Measurements from ENCODE around the gene FOXN1. TPM values are rescaled to one million over a fixed set of nuclear protein-coding genes. Genes with fewer than 3 reads are reported as not detected.

FOXN1 gene
- total RNA-seq, 1 experiment from 2014 or later = not detected

DNA sequence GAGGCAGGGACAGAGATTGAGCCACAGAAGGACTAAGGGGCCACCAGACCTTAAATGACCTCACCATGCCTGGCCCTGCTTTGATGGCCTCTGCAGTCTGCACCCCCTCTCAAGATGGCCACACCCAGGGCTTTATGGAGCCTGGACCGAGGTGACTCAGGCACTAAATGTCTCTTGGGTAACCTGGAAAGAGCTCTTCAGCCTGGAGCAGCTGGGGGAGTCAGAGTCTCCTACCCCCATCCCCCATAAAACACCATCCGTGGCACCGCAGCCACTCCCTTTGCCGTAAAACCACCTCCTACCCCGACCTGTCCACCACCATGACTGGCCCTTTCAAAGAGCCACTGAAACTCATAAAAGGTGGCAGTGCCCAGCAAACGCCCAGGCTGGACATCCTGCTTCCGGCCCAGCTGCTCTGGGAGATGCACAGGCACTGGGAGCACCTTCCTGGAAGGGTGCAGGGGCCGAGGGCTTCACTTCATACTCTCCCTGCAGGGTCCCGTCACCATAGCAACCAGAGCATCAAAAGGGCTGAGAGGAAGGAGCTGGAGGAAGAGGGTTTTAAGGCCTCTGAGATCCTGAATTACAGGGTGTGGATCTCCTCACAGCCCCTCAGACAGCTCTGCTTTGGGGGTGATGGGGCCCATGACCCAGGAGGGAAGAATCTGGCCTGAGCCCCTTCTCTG is 22.3 kb downstream of the FOXN1 start (continued):
- TF ChIP-seq, protein P1, sequence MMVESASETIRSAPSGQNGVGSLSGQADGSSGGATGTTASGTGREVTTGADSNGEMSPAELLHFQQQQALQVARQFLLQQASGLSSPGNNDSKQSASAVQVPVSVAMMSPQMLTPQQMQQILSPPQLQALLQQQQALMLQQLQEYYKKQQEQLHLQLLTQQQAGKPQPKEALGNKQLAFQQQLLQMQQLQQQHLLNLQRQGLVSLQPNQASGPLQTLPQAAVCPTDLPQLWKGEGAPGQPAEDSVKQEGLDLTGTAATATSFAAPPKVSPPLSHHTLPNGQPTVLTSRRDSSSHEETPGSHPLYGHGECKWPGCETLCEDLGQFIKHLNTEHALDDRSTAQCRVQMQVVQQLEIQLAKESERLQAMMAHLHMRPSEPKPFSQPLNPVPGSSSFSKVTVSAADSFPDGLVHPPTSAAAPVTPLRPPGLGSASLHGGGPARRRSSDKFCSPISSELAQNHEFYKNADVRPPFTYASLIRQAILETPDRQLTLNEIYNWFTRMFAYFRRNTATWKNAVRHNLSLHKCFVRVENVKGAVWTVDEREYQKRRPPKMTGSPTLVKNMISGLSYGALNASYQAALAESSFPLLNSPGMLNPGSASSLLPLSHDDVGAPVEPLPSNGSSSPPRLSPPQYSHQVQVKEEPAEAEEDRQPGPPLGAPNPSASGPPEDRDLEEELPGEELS (CRISPR knock-in tag; IDR thresholded peaks at IDR 0.05) = no peak
- TF ChIP-seq, protein P2, sequence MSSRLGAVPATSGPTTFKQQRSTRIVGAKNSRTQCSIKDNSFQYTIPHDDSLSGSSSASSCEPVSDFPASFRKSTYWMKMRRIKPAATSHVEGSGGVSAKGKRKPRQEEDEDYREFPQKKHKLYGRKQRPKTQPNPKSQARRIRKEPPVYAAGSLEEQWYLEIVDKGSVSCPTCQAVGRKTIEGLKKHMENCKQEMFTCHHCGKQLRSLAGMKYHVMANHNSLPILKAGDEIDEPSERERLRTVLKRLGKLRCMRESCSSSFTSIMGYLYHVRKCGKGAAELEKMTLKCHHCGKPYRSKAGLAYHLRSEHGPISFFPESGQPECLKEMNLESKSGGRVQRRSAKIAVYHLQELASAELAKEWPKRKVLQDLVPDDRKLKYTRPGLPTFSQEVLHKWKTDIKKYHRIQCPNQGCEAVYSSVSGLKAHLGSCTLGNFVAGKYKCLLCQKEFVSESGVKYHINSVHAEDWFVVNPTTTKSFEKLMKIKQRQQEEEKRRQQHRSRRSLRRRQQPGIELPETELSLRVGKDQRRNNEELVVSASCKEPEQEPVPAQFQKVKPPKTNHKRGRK (CRISPR knock-in tag; IDR thresholded peaks at IDR 0.05; ENCODE audit: borderline replicate concordance) = no peak
- TF ChIP-seq CREM (CRISPR knock-in tag; IDR thresholded peaks at IDR 0.05) = no peak

DNA sequence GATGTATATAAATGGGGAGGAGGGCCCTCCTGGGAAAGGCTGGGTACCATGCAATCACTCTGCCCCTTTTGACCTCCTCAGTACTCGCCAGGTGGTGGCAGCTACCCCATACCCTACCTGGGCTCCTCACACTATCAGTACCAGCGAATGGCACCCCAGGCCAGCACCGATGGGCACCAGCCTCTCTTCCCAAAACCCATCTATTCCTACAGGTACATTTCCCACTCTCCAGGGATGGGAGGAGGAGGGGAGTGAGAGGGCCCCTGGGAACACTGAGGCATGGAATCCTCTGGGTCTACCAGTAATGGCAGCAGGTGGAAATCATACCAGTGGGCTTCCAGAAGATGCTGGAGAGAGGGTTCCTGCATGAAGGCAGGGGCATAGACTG is 22.9 kb downstream of the FOXN1 start:
- Mint-ChIP-seq H3K4me3 (no peak overlapping the region), H3K27me3 (ENCODE audit: low read depth) (no peaks in the 10 kb centered on the region), H3K4me1 (no peaks in the 10 kb centered on the region), H3K27ac (no peak overlapping the region), H3K9me3 (no peaks in the 10 kb centered on the region), H3K36me3 (no peaks in the 10 kb centered on the region)
- POLR2A ChIA-PET = no interaction called here
- DNase-seq (ENCODE audit: low spot score) (no peak), ATAC-seq (no peak)
- TF ChIP-seq JAZF1 (CRISPR knock-in tag; IDR thresholded peaks at IDR 0.05) (no peak), ZNF423 (CRISPR knock-in tag; IDR thresholded peaks at IDR 0.05) (no peak), IRF2 (CRISPR knock-in tag; IDR thresholded peaks at IDR 0.05; ENCODE audit: borderline replicate concordance, low read depth) (no peak)
- TF ChIP-seq, protein P3, sequence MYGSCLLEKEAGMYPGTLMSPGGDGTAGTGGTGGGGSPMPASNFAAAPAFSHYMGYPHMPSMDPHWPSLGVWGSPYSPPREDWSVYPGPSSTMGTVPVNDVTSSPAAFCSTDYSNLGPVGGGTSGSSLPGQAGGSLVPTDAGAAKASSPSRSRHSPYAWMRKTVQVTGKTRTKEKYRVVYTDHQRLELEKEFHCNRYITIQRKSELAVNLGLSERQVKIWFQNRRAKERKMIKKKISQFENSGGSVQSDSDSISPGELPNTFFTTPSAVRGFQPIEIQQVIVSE (CRISPR knock-in tag; IDR thresholded peaks at IDR 0.05; ENCODE audit: borderline replicate concordance) = no peak
- TF ChIP-seq, protein P2 (CRISPR knock-in tag; IDR thresholded peaks at IDR 0.05; ENCODE audit: borderline replicate concordance) = no peak
- TF ChIP-seq, protein P4, sequence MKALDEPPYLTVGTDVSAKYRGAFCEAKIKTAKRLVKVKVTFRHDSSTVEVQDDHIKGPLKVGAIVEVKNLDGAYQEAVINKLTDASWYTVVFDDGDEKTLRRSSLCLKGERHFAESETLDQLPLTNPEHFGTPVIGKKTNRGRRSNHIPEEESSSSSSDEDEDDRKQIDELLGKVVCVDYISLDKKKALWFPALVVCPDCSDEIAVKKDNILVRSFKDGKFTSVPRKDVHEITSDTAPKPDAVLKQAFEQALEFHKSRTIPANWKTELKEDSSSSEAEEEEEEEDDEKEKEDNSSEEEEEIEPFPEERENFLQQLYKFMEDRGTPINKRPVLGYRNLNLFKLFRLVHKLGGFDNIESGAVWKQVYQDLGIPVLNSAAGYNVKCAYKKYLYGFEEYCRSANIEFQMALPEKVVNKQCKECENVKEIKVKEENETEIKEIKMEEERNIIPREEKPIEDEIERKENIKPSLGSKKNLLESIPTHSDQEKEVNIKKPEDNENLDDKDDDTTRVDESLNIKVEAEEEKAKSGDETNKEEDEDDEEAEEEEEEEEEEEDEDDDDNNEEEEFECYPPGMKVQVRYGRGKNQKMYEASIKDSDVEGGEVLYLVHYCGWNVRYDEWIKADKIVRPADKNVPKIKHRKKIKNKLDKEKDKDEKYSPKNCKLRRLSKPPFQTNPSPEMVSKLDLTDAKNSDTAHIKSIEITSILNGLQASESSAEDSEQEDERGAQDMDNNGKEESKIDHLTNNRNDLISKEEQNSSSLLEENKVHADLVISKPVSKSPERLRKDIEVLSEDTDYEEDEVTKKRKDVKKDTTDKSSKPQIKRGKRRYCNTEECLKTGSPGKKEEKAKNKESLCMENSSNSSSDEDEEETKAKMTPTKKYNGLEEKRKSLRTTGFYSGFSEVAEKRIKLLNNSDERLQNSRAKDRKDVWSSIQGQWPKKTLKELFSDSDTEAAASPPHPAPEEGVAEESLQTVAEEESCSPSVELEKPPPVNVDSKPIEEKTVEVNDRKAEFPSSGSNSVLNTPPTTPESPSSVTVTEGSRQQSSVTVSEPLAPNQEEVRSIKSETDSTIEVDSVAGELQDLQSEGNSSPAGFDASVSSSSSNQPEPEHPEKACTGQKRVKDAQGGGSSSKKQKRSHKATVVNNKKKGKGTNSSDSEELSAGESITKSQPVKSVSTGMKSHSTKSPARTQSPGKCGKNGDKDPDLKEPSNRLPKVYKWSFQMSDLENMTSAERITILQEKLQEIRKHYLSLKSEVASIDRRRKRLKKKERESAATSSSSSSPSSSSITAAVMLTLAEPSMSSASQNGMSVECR (CRISPR knock-in tag; IDR thresholded peaks at IDR 0.05; ENCODE audit: borderline replicate concordance) = no peak
- CTCF ChIA-PET = interaction anchor here (0.7 kb wide), 2 partner anchors 12 to 21 kb away, joined by 3 to 4 read pairs; no protein-coding TSS in a partner anchor

DNA sequence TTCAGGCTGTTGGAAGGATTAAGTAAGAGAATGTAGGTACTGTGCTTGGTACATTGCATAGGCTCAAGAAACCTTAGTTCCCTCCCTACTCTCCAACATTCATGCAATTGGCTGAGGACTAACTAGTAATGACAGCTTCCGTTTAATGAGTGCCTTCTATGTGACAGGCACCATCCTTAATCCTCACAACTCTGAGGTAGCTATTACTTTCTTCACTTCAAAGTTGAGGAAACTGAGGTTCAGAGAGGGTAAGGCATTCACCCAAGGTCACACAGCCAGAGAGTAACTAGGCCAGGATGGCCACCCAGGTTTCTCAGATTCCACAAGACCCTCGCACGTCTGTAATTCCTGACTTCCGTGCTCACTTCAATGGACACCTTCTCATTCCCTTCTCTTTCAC is 24.1 kb downstream of the FOXN1 start:
- no peak overlapping the region for H3K4me3 Mint-ChIP-seq
- ATAC-seq (no peak), DNase-seq (ENCODE audit: low spot score) (no peak)
- ChIA-PET POLR2A (no interaction called here), CTCF (no interaction called here)
- no peaks in the 10 kb centered on the region for H3K27me3 Mint-ChIP-seq (ENCODE audit: low read depth)
- H3K4me1 Mint-ChIP-seq = no peaks in the 10 kb centered on the region
- H3K9me3 Mint-ChIP-seq = no peaks in the 10 kb centered on the region
- H3K27ac Mint-ChIP-seq = no peak overlapping the region
- no peaks in the 10 kb centered on the region for H3K36me3 Mint-ChIP-seq
- TF ChIP-seq, protein P5, sequence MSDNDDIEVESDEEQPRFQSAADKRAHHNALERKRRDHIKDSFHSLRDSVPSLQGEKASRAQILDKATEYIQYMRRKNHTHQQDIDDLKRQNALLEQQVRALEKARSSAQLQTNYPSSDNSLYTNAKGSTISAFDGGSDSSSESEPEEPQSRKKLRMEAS (CRISPR knock-in tag; IDR thresholded peaks at IDR 0.05) = no peak
- TF ChIP-seq ZNF232 (CRISPR knock-in tag; IDR thresholded peaks at IDR 0.05) = no peak
- TF ChIP-seq, protein P6, sequence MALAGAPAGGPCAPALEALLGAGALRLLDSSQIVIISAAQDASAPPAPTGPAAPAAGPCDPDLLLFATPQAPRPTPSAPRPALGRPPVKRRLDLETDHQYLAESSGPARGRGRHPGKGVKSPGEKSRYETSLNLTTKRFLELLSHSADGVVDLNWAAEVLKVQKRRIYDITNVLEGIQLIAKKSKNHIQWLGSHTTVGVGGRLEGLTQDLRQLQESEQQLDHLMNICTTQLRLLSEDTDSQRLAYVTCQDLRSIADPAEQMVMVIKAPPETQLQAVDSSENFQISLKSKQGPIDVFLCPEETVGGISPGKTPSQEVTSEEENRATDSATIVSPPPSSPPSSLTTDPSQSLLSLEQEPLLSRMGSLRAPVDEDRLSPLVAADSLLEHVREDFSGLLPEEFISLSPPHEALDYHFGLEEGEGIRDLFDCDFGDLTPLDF (CRISPR knock-in tag; IDR thresholded peaks at IDR 0.05) = no peak
- no peak for TF ChIP-seq PRRX2 (CRISPR knock-in tag; IDR thresholded peaks at IDR 0.05)
- TF ChIP-seq, protein P7, sequence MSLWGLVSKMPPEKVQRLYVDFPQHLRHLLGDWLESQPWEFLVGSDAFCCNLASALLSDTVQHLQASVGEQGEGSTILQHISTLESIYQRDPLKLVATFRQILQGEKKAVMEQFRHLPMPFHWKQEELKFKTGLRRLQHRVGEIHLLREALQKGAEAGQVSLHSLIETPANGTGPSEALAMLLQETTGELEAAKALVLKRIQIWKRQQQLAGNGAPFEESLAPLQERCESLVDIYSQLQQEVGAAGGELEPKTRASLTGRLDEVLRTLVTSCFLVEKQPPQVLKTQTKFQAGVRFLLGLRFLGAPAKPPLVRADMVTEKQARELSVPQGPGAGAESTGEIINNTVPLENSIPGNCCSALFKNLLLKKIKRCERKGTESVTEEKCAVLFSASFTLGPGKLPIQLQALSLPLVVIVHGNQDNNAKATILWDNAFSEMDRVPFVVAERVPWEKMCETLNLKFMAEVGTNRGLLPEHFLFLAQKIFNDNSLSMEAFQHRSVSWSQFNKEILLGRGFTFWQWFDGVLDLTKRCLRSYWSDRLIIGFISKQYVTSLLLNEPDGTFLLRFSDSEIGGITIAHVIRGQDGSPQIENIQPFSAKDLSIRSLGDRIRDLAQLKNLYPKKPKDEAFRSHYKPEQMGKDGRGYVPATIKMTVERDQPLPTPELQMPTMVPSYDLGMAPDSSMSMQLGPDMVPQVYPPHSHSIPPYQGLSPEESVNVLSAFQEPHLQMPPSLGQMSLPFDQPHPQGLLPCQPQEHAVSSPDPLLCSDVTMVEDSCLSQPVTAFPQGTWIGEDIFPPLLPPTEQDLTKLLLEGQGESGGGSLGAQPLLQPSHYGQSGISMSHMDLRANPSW (CRISPR knock-in tag; conservative IDR thresholded peaks at IDR 0.05; ENCODE audit: low read depth) = no peak

All from WTC11 (cell line).